NCI-H460 (cell line): ENCODE data around the gene KCTD3. TPM values are rescaled to one million over a fixed set of nuclear protein-coding genes. Genes with fewer than 3 reads are reported as not detected.

ENCODE experiments used
- DNase-seq: peaks from one replicate; pipeline ENCODE4 v3.0.0-alpha.2; 2016; ENCODE audit warnings: low read depth; ENCODE audit errors: extremely low read depth
- polyA plus RNA-seq: library from polyadenylated mRNA; depleted of rRNA; stranded (reverse); fragments of >200 nt; gene quantifications from 2 replicates; pipeline ENCODE4 v1.2.3, GENCODE V29; 2014; cell fraction: nucleus; rRNA removed
- total RNA-seq: library from RNA; depleted of rRNA; stranded (reverse); fragments of >200 nt; shearing (Covaris generic); gene quantifications from 2 replicates; pipeline ENCODE4 v1.2.3, GENCODE V29; 2014; rRNA removed

Gene KCTD3
- total RNA-seq = 76.0 and 83.5 TPM in 2 replicates
- 64.8 and 129 TPM in 2 replicates for polyA plus RNA-seq

DNA sequence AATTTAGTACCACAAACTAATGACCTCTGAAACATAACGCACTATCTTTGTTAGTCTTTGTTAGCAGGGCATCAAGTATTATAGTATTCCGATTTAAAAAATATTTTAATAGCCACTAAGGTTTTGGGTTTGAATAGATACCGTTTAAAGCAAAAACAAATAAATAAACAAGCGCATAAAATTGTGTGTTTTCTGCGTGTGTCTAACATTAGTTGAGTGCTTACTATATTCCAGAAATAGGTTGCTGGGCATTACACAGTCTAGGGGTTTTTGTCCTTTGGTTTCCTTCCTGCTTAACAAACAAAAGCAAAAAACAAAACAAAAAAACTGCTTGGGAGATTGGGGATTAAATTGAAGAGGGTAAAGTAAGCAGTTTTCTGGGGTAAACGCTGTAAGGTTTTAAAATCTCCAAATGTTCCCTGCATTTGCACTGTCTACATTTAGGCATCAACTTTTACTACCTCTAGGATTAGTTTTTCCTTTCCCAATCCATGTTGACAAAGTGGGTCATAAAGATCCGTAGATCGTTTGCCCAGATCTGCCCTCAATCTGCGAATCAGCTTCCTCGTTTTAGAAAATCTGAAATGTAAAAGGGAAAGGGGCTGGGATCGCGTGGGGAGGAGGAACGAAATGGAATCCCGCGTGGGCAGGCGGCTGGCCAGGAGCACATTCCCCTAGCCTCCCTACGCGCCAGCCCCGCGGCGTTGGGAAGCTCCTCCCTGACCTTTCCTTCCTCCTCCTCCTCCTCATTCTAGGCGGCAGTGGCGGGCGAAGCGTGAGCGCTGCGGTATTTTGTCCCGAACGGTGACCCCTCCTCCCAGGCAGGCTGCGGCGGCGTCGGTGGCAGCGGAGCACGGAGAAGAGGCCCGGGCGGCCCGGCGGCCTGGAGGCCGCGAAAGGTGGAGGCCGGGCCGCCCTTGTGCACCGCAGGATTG, at the start of gene KCTD3:
Gene KCTD3 (plus strand): TSS at position 749 of the 935 bp plus-strand sequence. CDS start 382 bp downstream, outside the sequence.
- peak; percentile 74 for DNase-seq

DNA sequence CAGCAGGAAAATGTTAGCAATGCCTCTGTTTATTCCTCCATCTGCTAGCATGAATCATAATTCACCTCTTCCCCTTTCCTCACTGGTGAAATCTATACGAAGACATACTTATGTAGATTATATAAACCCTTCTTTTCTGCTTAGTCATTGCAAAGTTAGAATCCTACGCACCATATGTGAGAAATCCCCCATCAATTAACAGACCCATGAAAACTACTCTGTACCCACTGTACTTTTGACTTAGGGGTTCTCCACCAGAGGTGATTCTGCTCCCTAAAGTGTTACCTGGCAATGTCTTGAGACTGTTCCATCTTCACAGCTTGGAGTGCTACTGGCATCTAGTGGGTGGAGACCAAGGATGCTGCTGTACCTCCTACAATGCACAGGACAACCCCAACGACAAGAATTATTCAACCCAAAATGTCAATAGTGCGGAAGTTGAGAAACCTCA, 49.6 kb upstream of the KCTD3 start:
- DNase-seq = peak; percentile 81

DNA sequence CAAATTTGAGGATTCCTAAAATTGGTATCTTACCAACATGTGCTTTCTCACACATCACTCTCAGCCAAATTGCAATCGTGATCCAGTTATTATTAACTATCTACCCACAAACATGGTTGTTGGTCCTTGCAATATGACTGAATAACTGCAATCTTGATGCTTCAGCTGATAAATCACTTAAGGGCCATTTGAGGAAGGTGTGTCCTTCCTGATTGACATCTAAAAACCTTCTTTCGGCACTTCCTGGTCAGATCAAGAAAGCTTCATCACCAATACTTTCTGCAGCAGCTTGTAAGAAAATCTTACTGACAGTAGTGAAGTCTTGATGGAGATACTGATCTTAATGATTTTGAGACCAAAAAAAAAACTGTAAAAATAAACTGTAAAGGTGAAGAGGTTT, 48.5 kb upstream of the KCTD3 start:
- no peak for DNase-seq

DNA sequence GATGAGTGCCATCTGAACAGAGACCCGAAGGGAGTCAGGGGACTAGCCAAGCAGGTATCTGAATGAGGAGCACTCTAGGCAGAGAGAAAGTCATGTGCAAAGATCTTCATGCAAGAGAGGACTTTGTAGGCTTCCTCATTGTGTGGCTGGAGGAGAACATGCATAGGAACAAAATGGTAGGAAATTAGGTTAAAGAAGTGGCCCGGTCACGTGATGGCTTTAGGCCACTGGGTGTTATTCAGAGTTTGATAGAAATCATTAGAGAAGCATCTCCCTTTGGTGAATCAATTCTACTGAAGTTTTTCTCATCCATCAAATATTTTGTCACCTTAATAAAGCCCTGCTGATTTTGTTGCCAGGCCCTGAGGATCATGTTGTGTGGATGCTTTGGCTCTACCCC, 45.8 kb upstream of the KCTD3 start:
- no peak for DNase-seq

DNA sequence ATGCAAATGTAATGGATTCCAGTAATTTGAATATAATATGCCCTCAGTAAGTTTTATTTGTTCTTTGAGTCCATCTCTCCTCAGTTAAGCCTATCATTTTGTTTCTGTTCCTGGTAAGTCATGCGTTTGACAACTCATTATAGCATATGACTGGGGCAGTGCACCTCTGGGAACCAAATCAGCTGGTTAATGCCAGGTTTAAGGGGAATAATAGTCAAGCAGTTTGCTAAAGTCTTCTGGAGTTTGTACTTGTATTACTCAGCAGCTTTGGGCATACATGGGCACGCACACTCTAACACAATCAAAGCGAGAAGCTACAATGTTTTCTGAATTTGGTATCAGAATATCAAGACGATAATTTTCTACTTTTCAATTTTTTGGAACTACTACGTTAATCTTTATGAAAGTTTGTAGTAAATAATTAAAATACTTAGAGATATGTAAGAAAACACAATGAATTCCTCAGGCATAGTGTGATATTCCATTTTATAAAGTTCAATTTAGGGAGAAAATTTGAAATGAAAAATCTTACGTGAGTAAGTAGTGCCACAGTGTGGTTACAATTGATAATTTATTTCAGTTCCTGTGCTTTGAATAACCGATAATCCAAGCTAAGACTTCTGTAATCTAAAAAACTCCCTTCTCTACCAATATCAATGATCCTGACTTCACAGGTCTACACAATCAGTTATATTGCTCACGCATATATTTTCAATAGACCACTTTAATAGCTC, 43.8 kb upstream of the KCTD3 start:
- DNase-seq = peak; percentile 24

DNA sequence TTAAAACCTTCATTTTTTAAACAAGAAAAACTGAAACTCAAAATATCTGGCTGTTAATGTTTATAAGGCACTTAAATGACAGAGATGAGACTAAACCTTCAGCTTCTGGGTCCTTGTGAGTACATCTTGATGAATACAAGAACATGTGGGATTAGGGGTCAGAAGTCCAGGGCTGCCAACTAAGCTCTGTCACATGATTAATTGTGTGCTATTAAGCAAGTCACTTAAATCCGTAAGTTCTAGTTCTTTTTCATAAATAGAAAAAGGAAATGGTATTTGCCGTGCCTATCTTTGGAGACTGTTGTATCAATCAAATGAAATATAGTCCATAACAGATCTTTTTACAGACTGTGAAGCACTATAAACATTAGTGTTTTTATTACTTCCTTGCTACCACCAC, 43.2 kb upstream of the KCTD3 start:
- no peak for DNase-seq

DNA sequence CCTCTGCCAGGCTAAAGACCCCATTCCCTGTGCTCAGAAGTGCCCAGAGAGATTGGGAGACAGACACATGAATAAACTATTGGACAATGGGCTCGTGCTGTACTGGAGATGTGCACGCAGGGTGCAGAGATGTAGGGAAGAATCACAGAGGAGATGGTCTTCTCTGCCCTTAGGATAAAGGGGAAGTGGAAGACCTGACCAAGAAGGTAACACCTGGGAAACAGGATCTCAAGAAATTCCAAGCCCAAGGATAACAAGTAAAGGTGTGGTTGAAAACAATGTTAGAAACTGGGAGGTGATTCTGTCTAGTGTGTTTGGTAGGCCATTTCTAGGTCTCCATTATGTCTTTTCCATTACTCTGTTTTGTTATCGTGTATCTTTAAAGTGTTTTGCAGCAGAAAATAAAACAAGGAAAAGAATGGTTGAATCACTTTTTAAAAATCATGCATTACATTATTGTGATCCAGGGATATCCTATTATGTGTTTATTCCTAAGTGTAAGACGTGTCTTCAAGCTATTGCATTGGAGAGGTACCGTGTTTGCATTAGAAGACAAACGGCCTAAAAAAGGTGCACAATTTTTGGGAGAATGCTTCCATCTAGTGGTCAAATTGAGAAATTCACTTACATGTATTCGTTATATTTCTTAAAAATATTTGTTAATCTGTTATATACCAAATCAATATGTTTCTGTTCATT, 40.8 kb upstream of the KCTD3 start:
- peak; percentile 64 for DNase-seq

DNA sequence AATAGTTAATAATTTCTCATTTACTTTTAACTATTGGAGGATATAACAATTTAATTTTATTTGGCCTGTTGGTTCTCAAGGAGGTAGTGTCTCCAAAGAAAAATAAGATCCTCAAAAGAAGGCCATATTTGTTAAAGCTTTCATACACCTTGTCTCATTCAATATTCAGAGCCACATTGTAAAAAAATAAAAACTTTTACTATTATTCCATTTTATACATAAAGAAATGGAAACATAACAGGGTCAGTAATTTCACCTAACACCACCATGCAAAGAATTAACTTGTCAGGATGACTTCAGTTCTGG, 40.3 kb upstream of the KCTD3 start:
- no peak for DNase-seq

DNA sequence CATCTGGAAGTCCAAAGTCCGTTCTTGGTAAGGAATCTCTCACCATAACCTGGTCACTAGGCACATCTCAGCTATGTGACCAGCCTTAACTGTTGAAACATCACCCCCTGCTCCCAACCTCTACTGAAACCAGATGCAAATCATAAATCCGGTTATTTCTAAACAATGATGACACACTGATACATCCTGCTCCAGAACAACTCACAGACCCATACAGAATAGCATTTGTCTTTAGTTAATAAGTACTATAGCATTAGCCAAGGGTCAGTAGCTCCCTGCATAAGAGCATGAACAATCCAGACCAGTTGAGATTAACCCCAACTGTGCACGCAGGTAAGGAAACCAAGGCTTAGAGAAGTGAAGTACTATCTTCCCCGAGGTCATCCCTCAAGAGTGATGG, 38.0 kb upstream of the KCTD3 start:
- DNase-seq = no peak

DNA sequence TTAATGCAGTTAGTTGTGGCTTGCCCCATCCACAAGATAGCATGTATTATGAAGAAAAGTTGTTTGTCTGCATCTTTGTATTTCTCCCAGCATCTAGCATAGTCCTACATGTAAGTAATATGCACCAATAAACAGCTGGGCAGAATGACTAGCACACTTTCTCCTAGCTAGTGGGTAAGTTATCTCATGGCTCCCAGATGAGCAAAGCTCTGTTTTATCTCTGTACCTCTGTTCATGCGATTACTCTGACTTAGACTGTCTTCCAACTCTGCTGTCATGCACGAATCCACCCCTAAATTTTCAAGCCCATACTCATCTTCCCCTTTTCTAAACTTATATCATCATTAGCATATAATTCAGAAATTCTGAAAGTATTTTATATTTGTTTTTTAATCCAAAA, 37.5 kb upstream of the KCTD3 start:
- DNase-seq = no peak

DNA sequence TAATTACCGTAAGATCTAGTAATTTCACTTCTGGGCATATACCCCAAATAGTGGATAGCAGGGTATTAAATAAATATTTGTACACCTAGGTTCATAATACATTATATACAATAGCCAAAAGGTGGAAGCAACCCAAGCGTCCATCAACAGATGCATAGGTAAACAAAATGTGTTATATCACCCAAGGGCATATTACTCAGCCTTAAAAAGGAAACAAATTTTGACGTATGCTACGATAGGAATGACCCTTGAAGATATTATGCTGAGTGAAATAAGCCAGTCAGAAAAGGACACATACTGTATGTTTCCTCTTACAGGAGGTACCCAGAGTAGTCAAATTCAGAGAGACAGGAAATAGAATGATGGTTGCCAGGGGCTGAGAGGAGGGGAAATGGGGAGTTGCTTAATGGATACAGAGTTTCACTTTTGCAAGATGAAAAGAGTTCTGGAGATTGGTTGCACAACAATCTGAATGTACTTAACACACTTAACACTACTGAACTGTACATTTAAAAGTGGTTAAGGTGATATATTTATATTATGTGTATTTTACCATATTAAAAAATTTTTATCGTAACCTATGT, 36.6 kb upstream of the KCTD3 start:
- no peak for DNase-seq

DNA sequence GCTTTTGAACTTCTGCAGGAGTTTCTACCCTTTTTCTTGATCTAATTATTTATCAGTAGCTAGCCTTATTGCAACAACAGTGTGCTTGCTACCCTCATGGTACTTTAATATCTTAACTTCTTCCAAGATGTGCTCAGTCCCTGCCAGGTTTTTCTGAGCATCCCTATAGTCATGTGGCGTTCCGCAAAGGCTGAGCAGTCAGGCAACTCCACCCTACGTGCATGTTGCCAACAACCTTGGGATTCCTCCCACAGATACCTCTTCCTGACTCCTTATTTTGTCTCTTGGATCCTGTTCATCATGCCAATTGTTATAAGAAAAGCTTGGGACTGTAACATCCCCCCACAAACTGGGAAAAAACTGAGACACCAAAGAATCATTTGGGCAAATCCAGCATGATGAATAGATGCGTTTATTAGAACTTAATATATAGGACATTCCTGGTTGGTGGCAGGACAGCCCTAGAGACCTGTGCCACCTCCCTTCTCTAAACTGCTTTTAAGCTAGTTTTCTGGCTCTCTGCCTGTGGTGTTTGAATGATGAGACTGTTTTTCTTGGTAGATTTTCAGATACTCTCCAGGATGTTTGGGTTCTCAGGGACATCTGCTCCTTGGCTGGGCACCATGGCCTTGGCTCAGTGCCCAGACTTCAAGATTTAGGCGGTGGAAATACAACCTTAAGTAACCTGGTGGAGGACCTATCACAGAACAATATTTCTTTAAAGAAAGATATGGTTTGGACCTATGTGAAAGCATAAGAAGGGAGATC, 27.1 kb upstream of the KCTD3 start:
- DNase-seq = no peak

DNA sequence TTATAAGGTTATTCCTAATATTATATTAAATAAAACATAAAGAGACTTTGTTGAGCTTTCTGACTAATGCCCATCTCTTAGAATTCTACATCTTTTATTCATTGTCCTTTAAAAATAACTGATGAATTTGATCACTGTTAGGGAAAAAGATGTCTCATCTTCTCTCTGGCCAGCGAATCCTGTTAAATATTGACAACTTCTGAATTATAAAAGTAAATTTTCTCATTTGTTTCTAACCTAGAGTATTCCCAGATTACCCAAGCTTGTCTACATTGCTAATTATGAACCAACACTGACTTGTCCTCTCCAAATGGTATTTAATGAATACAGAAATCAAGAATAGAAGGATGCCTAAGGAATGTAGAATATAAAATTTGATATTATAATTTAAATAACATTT, 24.8 kb upstream of the KCTD3 start:
- no peak for DNase-seq

DNA sequence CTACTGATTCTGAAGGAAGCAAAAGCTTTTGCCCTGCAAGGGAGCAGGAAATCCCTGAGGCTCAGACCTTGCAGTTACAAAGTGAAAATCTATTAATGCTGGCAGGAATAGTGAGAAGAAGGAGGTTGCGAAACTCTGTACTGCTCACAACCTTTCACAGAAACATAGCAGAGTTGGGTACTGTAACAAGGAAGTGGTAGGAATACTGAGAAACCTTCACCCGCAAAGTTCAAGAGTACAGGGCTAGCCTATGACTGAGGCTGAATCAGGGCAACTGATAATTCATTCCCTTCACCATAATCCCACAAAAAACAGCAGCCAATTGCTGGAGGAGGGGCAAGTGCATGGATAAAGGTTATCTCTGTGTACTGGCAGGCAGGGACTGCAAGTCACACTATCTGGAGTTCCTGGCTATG, 23.9 kb upstream of the KCTD3 start:
- no peak for DNase-seq

DNA sequence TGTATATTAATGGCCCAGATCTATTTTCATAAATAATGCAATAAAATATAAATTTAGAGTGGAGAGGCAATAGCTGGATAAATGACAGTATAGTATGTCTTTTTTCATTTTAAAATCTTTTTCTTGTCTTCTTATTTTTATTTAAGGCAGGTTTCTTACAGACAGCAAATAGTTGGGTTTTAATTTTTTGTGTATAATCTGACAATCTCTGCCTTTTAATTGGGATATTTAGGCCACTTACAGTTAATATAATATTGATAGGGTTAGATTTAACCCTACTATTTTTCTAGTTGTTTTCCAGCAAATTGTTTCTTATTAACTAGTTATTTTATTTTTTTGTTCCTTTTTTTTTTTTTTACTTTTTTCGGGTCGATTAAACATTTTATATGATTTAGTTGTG, 23.3 kb upstream of the KCTD3 start:
- no peak for DNase-seq

DNA sequence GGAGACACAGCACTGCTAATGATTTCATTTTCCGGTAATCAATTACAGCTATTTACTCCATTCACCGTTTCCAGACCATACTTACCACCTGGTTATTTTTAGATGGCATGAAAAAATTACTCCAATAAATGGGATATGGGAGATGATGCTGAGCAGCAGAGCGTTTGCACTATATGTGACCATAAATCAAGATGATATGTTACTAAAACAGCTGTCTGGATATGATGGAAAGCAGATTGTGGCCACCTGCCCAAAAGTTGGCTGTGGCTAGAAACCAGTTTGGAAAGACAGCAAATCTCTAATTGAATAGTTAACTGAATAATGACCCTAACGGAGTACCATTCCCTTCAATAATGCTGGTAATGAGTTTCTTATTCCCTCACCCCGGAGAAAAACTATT, 22.5 kb upstream of the KCTD3 start:
- no peak for DNase-seq

DNA sequence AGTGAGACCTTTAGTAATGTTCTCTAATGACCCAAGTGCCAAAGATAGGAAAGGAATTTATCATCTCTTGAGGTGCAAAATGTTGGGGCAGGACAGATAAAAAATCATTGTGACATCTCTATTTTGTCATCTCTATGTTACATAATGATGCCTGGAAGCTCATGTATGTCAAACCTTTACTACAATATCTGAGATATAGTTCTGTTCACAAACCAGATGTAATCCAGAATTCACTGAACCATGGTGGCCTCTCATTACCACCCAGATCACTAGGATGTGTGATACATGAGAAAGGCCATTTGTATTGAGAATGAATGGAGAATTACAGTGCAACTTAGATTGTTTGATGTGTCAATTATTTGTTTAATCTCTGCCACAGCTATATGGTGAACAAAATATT, 22.0 kb upstream of the KCTD3 start:
- no peak for DNase-seq

DNA sequence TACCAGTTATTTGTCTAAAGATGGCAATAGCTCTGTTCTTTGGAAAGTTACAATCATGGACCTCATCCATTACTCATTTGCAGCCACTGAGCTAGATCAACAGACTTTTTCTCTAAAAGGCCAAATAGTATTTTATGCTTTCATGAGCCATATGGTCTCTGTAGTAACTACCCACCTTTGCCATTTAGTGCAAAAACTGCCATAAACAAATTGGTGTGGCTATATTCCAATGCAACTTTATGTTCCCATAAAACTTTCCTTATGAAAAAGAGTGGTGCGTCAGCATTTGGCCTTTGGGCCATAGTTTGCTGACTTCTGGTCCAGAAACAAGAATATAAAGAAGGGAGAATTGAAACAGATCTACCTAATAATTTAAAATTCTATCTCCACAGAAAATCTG, 20.1 kb upstream of the KCTD3 start:
- no peak for DNase-seq

DNA sequence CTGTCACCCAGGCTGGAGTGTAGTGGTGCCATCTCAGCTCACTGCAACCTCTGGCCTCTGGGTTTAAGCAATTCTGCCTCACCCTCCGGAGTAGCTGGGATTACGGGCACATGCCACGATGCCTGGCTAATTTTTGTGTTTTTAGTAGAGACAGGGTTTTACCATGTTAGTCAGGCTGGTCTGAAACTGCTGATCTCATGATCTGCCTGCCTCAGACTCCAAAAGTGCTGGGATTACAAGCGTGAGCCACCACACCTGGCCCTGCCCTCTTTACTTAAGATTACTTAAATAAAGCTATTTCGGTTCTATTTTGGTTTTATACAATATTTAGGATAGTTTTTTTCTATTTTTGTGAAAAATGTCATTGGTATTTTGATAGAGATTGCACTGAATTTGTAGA, 15.3 kb upstream of the KCTD3 start:
- DNase-seq = no peak

DNA sequence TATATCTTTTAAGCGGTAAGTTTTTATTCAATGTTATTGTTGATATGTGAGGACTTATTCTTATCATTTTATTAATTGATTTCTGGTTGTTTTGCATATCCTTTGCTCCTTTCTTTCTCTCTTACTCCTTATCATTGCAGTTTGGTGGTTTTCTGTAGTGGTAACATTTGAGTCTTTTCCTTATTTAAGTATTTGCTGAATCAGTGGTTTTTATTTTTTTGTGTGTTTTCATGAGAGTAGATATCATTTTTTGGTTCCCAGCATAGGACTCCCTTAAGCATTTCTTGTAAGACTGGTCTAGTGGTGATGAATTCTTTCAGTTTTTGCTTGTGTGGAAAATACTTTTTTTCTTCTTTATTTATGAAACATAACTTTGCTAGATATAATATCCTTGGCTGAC, 12.2 kb upstream of the KCTD3 start:
- no peak for DNase-seq
